Endothelial cell of umbilical vein (primary cell): ENCODE data around the gene PPFIBP2.

Experiments used
- EZH2 ChIP-seq: IDR thresholded peaks from 2 replicates; pipeline ENCODE4 v1.6.1; 2012; ENCODE audit warnings: borderline replicate concordance, low read depth, mild to moderate bottlenecking, moderate library complexity, low read length, inconsistent platforms; ENCODE audit not compliant: severe bottlenecking
- FOS ChIP-seq: IDR thresholded peaks from 2 replicates; pipeline ENCODE4 v1.6.1; 2011; ENCODE audit warnings: mild to moderate bottlenecking, low read length, moderate library complexity, borderline replicate concordance; ENCODE audit not compliant: insufficient read depth
- POLR2A ChIP-seq: IDR thresholded peaks from 2 replicates; pipeline ENCODE4 v1.6.1; 2012; ENCODE audit warnings: low read depth, mild to moderate bottlenecking, control low read depth, low read length
- POLR2AphosphoS5 ChIP-seq: IDR thresholded peaks from 2 replicates; pipeline ENCODE4 v1.6.1; 2012; ENCODE audit warnings: low read depth, mild to moderate bottlenecking, control low read depth, low read length, moderate library complexity; ENCODE audit not compliant: insufficient read depth
- TF ChIP-seq, protein P1 (sequence below), 2 donors: IDR thresholded peaks; 1 replicate in 1 of 2; 2 replicates in 1 of 2; pipeline ENCODE4 v1.5.1; 2011; ENCODE audit warnings: low read length in 2 of 2, mild to moderate bottlenecking in 2 of 2, moderate library complexity in 2 of 2, control low read depth in 1 of 2, inconsistent platforms in 1 of 2, low read depth in 1 of 2; ENCODE audit not compliant: insufficient read depth in 1 of 2; ENCODE audit errors: extremely low read depth in 1 of 2
- TF ChIP-seq, protein P2 (sequence below): IDR thresholded peaks from 2 replicates; pipeline ENCODE4 v1.6.1; 2011; ENCODE audit not compliant: insufficient read depth, insufficient read length

DNA sequence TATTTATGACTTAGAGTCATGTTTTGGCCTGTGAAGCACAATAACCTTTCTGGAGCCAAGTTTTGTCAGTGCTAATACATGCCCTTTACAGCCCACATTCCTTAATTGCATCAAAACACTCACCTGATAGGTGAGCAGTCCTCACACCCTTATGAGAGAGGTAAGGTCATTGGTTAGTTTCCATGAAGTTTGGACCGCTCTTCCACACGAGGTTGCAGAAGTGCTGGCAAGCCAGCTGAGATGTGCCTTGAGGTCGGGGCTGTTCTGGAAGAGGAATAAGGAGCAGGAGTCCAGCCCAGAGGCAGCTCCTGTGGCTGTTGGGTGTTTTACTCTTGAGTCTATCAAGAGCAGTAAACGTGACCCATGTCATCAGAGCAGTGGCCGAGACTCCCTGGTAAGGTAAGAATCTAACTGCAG lies 83.2 kb downstream of the PPFIBP2 start:
- TF ChIP-seq, protein P1, sequence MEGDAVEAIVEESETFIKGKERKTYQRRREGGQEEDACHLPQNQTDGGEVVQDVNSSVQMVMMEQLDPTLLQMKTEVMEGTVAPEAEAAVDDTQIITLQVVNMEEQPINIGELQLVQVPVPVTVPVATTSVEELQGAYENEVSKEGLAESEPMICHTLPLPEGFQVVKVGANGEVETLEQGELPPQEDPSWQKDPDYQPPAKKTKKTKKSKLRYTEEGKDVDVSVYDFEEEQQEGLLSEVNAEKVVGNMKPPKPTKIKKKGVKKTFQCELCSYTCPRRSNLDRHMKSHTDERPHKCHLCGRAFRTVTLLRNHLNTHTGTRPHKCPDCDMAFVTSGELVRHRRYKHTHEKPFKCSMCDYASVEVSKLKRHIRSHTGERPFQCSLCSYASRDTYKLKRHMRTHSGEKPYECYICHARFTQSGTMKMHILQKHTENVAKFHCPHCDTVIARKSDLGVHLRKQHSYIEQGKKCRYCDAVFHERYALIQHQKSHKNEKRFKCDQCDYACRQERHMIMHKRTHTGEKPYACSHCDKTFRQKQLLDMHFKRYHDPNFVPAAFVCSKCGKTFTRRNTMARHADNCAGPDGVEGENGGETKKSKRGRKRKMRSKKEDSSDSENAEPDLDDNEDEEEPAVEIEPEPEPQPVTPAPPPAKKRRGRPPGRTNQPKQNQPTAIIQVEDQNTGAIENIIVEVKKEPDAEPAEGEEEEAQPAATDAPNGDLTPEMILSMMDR (IDR thresholded peaks at IDR 0.05; ENCODE audit: extremely low read depth in 1 of 2, insufficient read depth in 1 of 2, low read depth in 1 of 2, low read length in 2 of 2), result no peak
- TF ChIP-seq POLR2A, result no peak
- TF ChIP-seq, protein P2, sequence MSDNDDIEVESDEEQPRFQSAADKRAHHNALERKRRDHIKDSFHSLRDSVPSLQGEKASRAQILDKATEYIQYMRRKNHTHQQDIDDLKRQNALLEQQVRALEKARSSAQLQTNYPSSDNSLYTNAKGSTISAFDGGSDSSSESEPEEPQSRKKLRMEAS, result no peak
- no peak for TF ChIP-seq POLR2AphosphoS5
- no peak for TF ChIP-seq EZH2
- no peak for TF ChIP-seq FOS
